ENCODE results near the gene MMP23B. TPM values are rescaled to one million over a fixed set of nuclear protein-coding genes. Genes with fewer than 3 reads are reported as not detected.
"Not testable (repeated sequence)": the region's sequence is repeated elsewhere in the genome, so short reads cannot be mapped to it uniquely, and the experiment has no call there.

Gene MMP23B
- total and polyA plus RNA-seq, 2 donors = 2.7 to 4.1 TPM

DNA sequence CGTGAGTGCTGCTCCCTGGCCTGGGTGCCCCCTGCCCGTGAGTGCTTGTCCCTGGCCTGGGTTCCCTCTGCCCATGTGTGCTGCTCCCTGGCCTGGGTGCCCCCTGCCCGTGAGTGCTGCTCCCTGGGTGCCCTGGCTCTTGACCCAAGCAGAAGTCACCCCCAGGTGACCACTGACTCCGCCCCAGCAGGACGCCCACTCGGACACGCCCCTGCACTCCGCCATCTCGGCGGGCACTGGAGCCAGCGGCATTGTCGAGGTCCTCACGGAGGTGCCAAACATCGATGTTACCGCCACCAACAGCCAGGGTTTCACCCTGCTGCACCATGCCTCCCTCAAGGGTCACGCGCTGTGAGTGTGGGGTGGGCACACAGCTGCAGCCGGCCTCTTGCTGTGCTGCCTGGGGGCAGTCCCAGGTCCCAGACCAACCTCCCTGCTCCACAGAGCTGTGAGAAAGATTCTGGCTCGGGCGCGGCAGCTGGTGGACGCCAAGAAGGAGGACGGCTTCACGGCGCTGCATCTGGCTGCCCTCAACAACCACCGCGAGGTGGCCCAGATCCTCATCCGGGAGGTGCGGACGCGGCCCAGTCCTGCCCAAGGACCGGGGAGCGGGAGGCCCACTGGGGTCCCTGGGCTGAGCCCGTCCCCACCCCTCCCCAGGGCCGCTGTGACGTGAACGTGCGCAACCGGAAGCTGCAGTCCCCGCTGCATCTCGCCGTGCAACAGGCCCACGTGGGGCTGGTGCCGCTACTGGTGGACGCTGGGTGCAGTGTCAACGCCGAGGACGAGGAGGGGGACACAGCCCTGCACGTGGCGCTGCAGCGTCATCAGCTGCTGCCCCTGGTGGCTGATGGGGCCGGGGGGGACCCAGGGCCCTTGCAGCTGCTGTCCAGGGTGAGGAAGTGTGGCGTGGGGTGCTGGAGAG is 3.9 kb upstream of the MMP23B start:
- Histone ChIP-seq H3K36me3 (ENCODE audit: control insufficient read depth in 2 of 2, insufficient read depth in 2 of 2, low read length in 1 of 2) (peaks cover 7 to 16% of the 10 kb centered on the region in 2 donors), H3K4me1 (ENCODE audit: control insufficient read depth in 2 of 2, insufficient read depth in 2 of 2, low read length in 2 of 2) (peaks cover 12 to 36% of the 10 kb centered on the region in 2 donors), H3K9me3 (ENCODE audit: control insufficient read depth in 2 of 2, insufficient read depth in 1 of 2, low read length in 1 of 2) (no peaks in the 10 kb centered on the region), H3K27ac (ENCODE audit: low read depth in 1 of 2, low read length in 1 of 2) (peak overlapping the region in 1 of 2 donors; percentile 96), H3K4me3 (ENCODE audit: low read length in 2 of 2) (peak overlapping the region; percentile 51 to 65), H3K27me3 (ENCODE audit: control insufficient read depth in 2 of 2, insufficient read depth in 1 of 2, low read length in 1 of 2) (peaks cover 16 to 21% of the 10 kb centered on the region in 2 donors)
- 98% methylated on average over 53 of the region's 53 CpGs for WGBS
- no peak for DNase-seq (ENCODE audit: low read depth in 6 of 9, low spot score in 9 of 9)

- WGBS = 31% methylated on average over 53 of the region's 53 CpGs
- Histone ChIP-seq H3K27me3 (ENCODE audit: control insufficient read depth in 2 of 2, insufficient read depth in 1 of 2, low read length in 1 of 2) (peaks cover 16 to 21% of the 10 kb centered on the region in 2 donors), H3K36me3 (ENCODE audit: control insufficient read depth in 2 of 2, insufficient read depth in 2 of 2, low read length in 1 of 2) (peaks cover 7 to 16% of the 10 kb centered on the region in 2 donors), H3K9me3 (ENCODE audit: control insufficient read depth in 2 of 2, insufficient read depth in 1 of 2, low read length in 1 of 2) (no peaks in the 10 kb centered on the region), H3K4me1 (ENCODE audit: control insufficient read depth in 2 of 2, insufficient read depth in 2 of 2, low read length in 2 of 2) (peaks cover 12 to 36% of the 10 kb centered on the region in 2 donors), H3K27ac (ENCODE audit: low read depth in 1 of 2, low read length in 1 of 2) (peak overlapping the region; percentile 96), H3K4me3 (ENCODE audit: low read length in 2 of 2) (peak overlapping the region; percentile 51 to 65)
- DNase-seq (ENCODE audit: low read depth in 6 of 9, low spot score in 9 of 9) = peak in 3 of 9 donors; percentile 40 to 66 (median 44)
Observed at GRCh38 chr1:1628754-1629429, 3.1 kb upstream of the MMP23B start.

DNA sequence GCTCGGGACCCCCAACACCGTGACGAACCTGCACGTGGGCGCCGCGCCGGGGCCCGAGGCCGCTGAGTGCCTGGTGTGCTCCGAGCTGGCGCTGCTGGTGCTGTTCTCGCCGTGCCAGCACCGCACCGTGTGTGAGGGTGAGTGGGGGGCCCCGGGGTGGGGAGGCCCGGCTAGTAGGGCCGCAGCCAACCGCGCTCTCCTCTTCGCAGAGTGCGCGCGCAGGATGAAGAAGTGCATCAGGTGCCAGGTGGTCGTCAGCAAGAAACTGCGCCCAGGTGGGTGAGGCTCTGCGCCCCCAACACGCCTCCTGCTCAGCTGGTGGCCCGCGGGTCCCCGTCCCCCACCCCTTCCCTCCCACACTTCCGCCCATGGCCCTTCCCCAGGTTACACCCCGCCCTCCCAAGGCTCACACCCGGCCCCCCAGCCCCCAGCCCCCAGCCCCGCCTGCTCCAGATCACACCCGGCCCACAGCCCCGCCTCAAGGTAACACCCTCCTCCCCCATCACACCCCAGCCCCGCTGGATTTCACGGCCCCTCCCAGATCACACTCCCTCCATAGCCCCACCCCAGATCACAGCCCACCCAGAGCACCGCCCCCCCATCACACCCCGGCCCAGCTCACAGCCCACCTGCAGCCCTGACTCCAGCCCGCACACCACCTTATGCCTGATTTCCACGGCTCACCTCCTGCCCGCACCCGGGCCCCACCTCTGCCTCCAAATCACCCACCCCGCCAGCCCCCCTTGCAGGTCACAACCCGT is 2.4 kb upstream of the MMP23B start:
- peaks cover 12 to 36% of the 10 kb centered on the region in 2 donors for H3K4me1 ChIP-seq (ENCODE audit: control insufficient read depth in 2 of 2, insufficient read depth in 2 of 2, low read length in 2 of 2)
- H3K9me3 ChIP-seq (ENCODE audit: control insufficient read depth in 2 of 2, insufficient read depth in 1 of 2, low read length in 1 of 2) = no peaks in the 10 kb centered on the region
- 16% methylated on average over 47 of the region's 48 CpGs for WGBS
- H3K27me3 ChIP-seq (ENCODE audit: control insufficient read depth in 2 of 2, insufficient read depth in 1 of 2, low read length in 1 of 2) = peaks cover 16 to 21% of the 10 kb centered on the region in 2 donors
- H3K4me3 ChIP-seq (ENCODE audit: low read length in 2 of 2) = peak overlapping the region; percentile 51 to 65
- peaks cover 7 to 16% of the 10 kb centered on the region in 2 donors for H3K36me3 ChIP-seq (ENCODE audit: control insufficient read depth in 2 of 2, insufficient read depth in 2 of 2, low read length in 1 of 2)
- H3K27ac ChIP-seq (ENCODE audit: low read depth in 1 of 2, low read length in 1 of 2) = peak overlapping the region; percentile 96
- peak; percentile 59 to 91 (median 73) for DNase-seq (ENCODE audit: low read depth in 6 of 9, low spot score in 9 of 9)

GRCh38 chr1:1630191-1630964 is 1.6 kb upstream of the MMP23B start:
- Histone ChIP-seq H3K27me3 (ENCODE audit: control insufficient read depth in 2 of 2, insufficient read depth in 1 of 2, low read length in 1 of 2) (peaks cover 16 to 21% of the 10 kb centered on the region in 2 donors), H3K27ac (ENCODE audit: low read depth in 1 of 2, low read length in 1 of 2) (peak overlapping the region; percentile 96), H3K9me3 (ENCODE audit: control insufficient read depth in 2 of 2, insufficient read depth in 1 of 2, low read length in 1 of 2) (no peaks in the 10 kb centered on the region), H3K36me3 (ENCODE audit: control insufficient read depth in 2 of 2, insufficient read depth in 2 of 2, low read length in 1 of 2) (peaks cover 7 to 16% of the 10 kb centered on the region in 2 donors), H3K4me1 (ENCODE audit: control insufficient read depth in 2 of 2, insufficient read depth in 2 of 2, low read length in 2 of 2) (peaks cover 12 to 36% of the 10 kb centered on the region in 2 donors), H3K4me3 (ENCODE audit: low read length in 2 of 2) (peak overlapping the region; percentile 32 to 65)
- WGBS = 2% methylated on average over 80 of the region's 81 CpGs
- peak; percentile 87 to 98 (median 91) for DNase-seq (ENCODE audit: low read depth in 6 of 9, low spot score in 9 of 9)

GRCh38 chr1:1630965-1631781 is 800 bp upstream of the MMP23B start:
- Histone ChIP-seq H3K4me3 (ENCODE audit: low read length in 2 of 2) (peak overlapping the region; percentile 32 to 65), H3K9me3 (ENCODE audit: control insufficient read depth in 2 of 2, insufficient read depth in 1 of 2, low read length in 1 of 2) (no peaks in the 10 kb centered on the region), H3K27me3 (ENCODE audit: control insufficient read depth in 2 of 2, insufficient read depth in 1 of 2, low read length in 1 of 2) (peaks cover 16 to 21% of the 10 kb centered on the region in 2 donors), H3K36me3 (ENCODE audit: control insufficient read depth in 2 of 2, insufficient read depth in 2 of 2, low read length in 1 of 2) (peaks cover 7 to 16% of the 10 kb centered on the region in 2 donors), H3K4me1 (ENCODE audit: control insufficient read depth in 2 of 2, insufficient read depth in 2 of 2, low read length in 2 of 2) (peaks cover 12 to 36% of the 10 kb centered on the region in 2 donors), H3K27ac (ENCODE audit: low read depth in 1 of 2, low read length in 1 of 2) (peak overlapping the region; percentile 82 to 96)
- peak in 2 of 9 donors; percentile 24 to 31 for DNase-seq (ENCODE audit: low read depth in 6 of 9, low spot score in 9 of 9)
- WGBS = 14% methylated on average over 79 of the region's 79 CpGs

- not testable (repeated sequence) for H3K4me3 ChIP-seq (ENCODE audit: low read length in 2 of 2); H3K9me3 ChIP-seq (ENCODE audit: control insufficient read depth in 2 of 2, insufficient read depth in 1 of 2, low read length in 1 of 2); DNase-seq (ENCODE audit: low read depth in 6 of 9, low spot score in 9 of 9); H3K27ac ChIP-seq (ENCODE audit: low read depth in 1 of 2, low read length in 1 of 2)
- peaks cover 16 to 21% of the 10 kb centered on the region in 2 donors for H3K27me3 ChIP-seq (ENCODE audit: control insufficient read depth in 2 of 2, insufficient read depth in 1 of 2, low read length in 1 of 2)
- WGBS = no CpG with 5 or more reads among the region's 35 CpGs
- H3K36me3 ChIP-seq (ENCODE audit: control insufficient read depth in 2 of 2, insufficient read depth in 2 of 2, low read length in 1 of 2) = peaks cover 7 to 18% of the 10 kb centered on the region in 2 donors
- H3K4me1 ChIP-seq (ENCODE audit: control insufficient read depth in 2 of 2, insufficient read depth in 2 of 2, low read length in 2 of 2) = peaks cover 12 to 35% of the 10 kb centered on the region in 2 donors
Observed at GRCh38 chr1:1633409-1633808, 1.4 kb downstream of the MMP23B start.

DNA sequence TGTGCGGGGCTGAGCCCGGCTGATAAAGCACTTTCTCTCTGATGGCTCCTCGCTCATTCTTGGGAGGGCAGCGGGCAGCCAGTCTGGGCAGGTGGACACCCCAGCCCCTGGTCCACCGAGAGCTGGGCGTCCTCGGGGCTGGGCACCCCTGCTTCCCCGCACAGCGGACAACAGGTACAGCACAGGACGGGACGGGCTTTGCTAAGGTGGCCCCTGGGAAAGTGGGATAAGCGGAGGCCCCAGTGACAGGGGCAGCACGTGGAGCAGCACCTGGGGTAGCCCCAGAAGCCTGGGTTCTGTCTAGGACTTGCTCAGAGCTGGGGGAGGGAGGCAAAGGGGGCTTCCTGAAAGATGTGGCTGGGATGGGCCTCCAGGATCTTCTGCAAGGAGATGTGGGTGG is 2.6 kb downstream of the MMP23B start:
- not testable (repeated sequence) for H3K9me3 ChIP-seq (ENCODE audit: control insufficient read depth in 2 of 2, insufficient read depth in 1 of 2, low read length in 1 of 2); H3K27ac ChIP-seq (ENCODE audit: low read depth in 1 of 2, low read length in 1 of 2); DNase-seq (ENCODE audit: low read depth in 6 of 9, low spot score in 9 of 9); H3K4me3 ChIP-seq (ENCODE audit: low read length in 2 of 2)
- Histone ChIP-seq H3K36me3 (ENCODE audit: control insufficient read depth in 2 of 2, insufficient read depth in 2 of 2, low read length in 1 of 2) (peaks cover 7 to 27% of the 10 kb centered on the region in 2 donors), H3K4me1 (ENCODE audit: control insufficient read depth in 2 of 2, insufficient read depth in 2 of 2, low read length in 2 of 2) (peaks cover 12 to 23% of the 10 kb centered on the region in 2 donors), H3K27me3 (ENCODE audit: control insufficient read depth in 2 of 2, insufficient read depth in 1 of 2, low read length in 1 of 2) (peaks cover 16 to 21% of the 10 kb centered on the region in 2 donors)
- WGBS = 97% methylated on average over 9 of the region's 13 CpGs
